IPS-15b (cell line): Measurements from ENCODE around the gene FDXR.

ENCODE experiments used
- H3K27me3 ChIP-seq: one replicate; pipeline ENCODE4 v1.6.1; 2013; ENCODE audit warnings: low read length; ENCODE audit not compliant: control insufficient read depth, insufficient read depth
- H3K36me3 ChIP-seq: one replicate; pipeline ENCODE4 v1.6.1; 2013; ENCODE audit warnings: low read length; ENCODE audit not compliant: control insufficient read depth, insufficient read depth
- H3K4me1 ChIP-seq: one replicate; pipeline ENCODE4 v1.6.1; 2013; ENCODE audit warnings: mild to moderate bottlenecking, low read length; ENCODE audit not compliant: control insufficient read depth, insufficient read depth
- H3K4me3 ChIP-seq: one replicate; pipeline ENCODE4 v1.5.1; 2013; ENCODE audit warnings: low read depth, low read length
- H3K9ac ChIP-seq: one replicate; pipeline ENCODE4 v1.6.1; 2013; ENCODE audit warnings: low read depth, mild to moderate bottlenecking, low read length
- H3K9me3 ChIP-seq: one replicate; pipeline ENCODE4 v1.6.1; 2013; ENCODE audit warnings: mild to moderate bottlenecking, low read length; ENCODE audit not compliant: control insufficient read depth, insufficient read depth

FDXR gene

GRCh38 chr17:74859459-74860228 is 13.2 kb downstream of the FDXR start, which contains the start of gene GRIN2C:
Gene GRIN2C, minus strand, starts transcription at chr17:74859885. Its CDS starts 4,793 bp downstream, at chr17:74855092.
- Histone ChIP-seq H3K27me3 (peaks cover 65% of the 10 kb centered on the region), H3K4me1 (no peaks in the 10 kb centered on the region), H3K4me3 (peak within 1 kb of the TSS; percentile 52), H3K9ac (no peak within 1 kb of the TSS), H3K36me3 (peaks cover 6% of the 10 kb centered on the region), H3K9me3 (no peaks in the 10 kb centered on the region)

- Histone ChIP-seq H3K9me3 (no peaks in the 10 kb centered on the region), H3K27me3 (peaks cover 72% of the 10 kb centered on the region)
These were observed 13.9 kb downstream of the FDXR start for GRCh38 chr17:74858672-74859458.

GRCh38 chr17:74857191-74857590 is 15.6 kb downstream of the FDXR start:
- H3K4me3 ChIP-seq, result no peak overlapping the region
- H3K27me3 ChIP-seq, result peaks cover 83% of the 10 kb centered on the region
- no peak overlapping the region for H3K9ac ChIP-seq

More at GRCh38 chr17:74858672-74859458, 13.9 kb downstream of the FDXR start:
- Histone ChIP-seq H3K4me1 (no peaks in the 10 kb centered on the region), H3K4me3 (peak overlapping the region; percentile 18), H3K9ac (no peak overlapping the region), H3K36me3 (peaks cover 3% of the 10 kb centered on the region)

GRCh38 chr17:74856112-74856511 is 16.7 kb downstream of the FDXR start:
- H3K9me3 ChIP-seq, result no peaks in the 10 kb centered on the region
- no peaks in the 10 kb centered on the region for H3K4me1 ChIP-seq
- H3K27me3 ChIP-seq, result peaks cover 87% of the 10 kb centered on the region
- H3K9ac ChIP-seq, result no peak overlapping the region
- no peaks in the 10 kb centered on the region for H3K36me3 ChIP-seq
- no peak overlapping the region for H3K4me3 ChIP-seq

More at GRCh38 chr17:74857191-74857590, 15.6 kb downstream of the FDXR start:
- H3K4me1 ChIP-seq, result no peaks in the 10 kb centered on the region
- no peaks in the 10 kb centered on the region for H3K36me3 ChIP-seq
- H3K9me3 ChIP-seq, result no peaks in the 10 kb centered on the region

- Histone ChIP-seq H3K9ac (no peak overlapping the region), H3K36me3 (no peaks in the 10 kb centered on the region), H3K4me3 (no peak overlapping the region), H3K27me3 (peaks cover 87% of the 10 kb centered on the region), H3K9me3 (no peaks in the 10 kb centered on the region), H3K4me1 (no peaks in the 10 kb centered on the region)
These were observed 17.5 kb downstream of the FDXR start for GRCh38 chr17:74855323-74855722.

GRCh38 chr17:74854792-74855191 is 18.0 kb downstream of the FDXR start:
- Histone ChIP-seq H3K27me3 (peaks cover 86% of the 10 kb centered on the region), H3K4me3 (no peak overlapping the region), H3K36me3 (no peaks in the 10 kb centered on the region), H3K4me1 (no peaks in the 10 kb centered on the region), H3K9me3 (no peaks in the 10 kb centered on the region), H3K9ac (no peak overlapping the region)

GRCh38 chr17:74853669-74854068 is 19.1 kb downstream of the FDXR start:
- H3K27me3 ChIP-seq, result peaks cover 84% of the 10 kb centered on the region
- no peak overlapping the region for H3K4me3 ChIP-seq
- H3K4me1 ChIP-seq, result no peaks in the 10 kb centered on the region
- H3K36me3 ChIP-seq, result no peaks in the 10 kb centered on the region
- no peak overlapping the region for H3K9ac ChIP-seq
- no peaks in the 10 kb centered on the region for H3K9me3 ChIP-seq

GRCh38 chr17:74853048-74853397 is 19.8 kb downstream of the FDXR start:
- no peak overlapping the region for H3K9ac ChIP-seq
- no peaks in the 10 kb centered on the region for H3K36me3 ChIP-seq
- no peaks in the 10 kb centered on the region for H3K4me1 ChIP-seq
- peaks cover 82% of the 10 kb centered on the region for H3K27me3 ChIP-seq
- H3K9me3 ChIP-seq, result no peaks in the 10 kb centered on the region
- peak overlapping the region; percentile 60 for H3K4me3 ChIP-seq

- H3K9me3 ChIP-seq, result no peaks in the 10 kb centered on the region
- peak overlapping the region; percentile 60 for H3K4me3 ChIP-seq
- H3K27me3 ChIP-seq, result peaks cover 80% of the 10 kb centered on the region
- H3K9ac ChIP-seq, result no peak overlapping the region
- H3K36me3 ChIP-seq, result no peaks in the 10 kb centered on the region
- H3K4me1 ChIP-seq, result no peaks in the 10 kb centered on the region
These were observed 20.4 kb downstream of the FDXR start for GRCh38 chr17:74852237-74853047.

- Histone ChIP-seq H3K36me3 (no peaks in the 10 kb centered on the region), H3K27me3 (peaks cover 75% of the 10 kb centered on the region), H3K9ac (no peak overlapping the region), H3K9me3 (no peaks in the 10 kb centered on the region), H3K4me3 (no peak overlapping the region), H3K4me1 (no peaks in the 10 kb centered on the region)
These were observed 21.1 kb downstream of the FDXR start for GRCh38 chr17:74851612-74852236.

- H3K27me3 ChIP-seq, result peaks cover 77% of the 10 kb centered on the region
These were observed 21.9 kb downstream of the FDXR start for GRCh38 chr17:74850914-74851313.

More at GRCh38 chr17:74850914-74851313, 21.9 kb downstream of the FDXR start:
- no peaks in the 10 kb centered on the region for H3K9me3 ChIP-seq
- no peak overlapping the region for H3K4me3 ChIP-seq
- no peaks in the 10 kb centered on the region for H3K36me3 ChIP-seq
- H3K4me1 ChIP-seq, result no peaks in the 10 kb centered on the region
- H3K9ac ChIP-seq, result no peak overlapping the region
